SU-DHL-6 (cell line): Measurements from ENCODE around the gene ITGB4.

Source experiments
- H2AFZ ChIP-seq: fragments of 200-600 bp; sonication (generic); 2 replicates; pipeline ENCODE4 v1.6.1; 2014; ENCODE audit warnings: low read depth, mild to moderate bottlenecking, moderate library complexity, mixed read lengths, antibody characterized with exemption, low read length; ENCODE audit not compliant: severe bottlenecking
- H3F3A ChIP-seq: fragments of 200-600 bp; shearing (Covaris generic); 2 replicates; pipeline ENCODE4 v1.6.0; 2016; ENCODE audit warnings: antibody characterized with exemption, mild to moderate bottlenecking; ENCODE audit not compliant: insufficient read depth
- H3K27ac ChIP-seq: fragments of 200-600 bp; sonication (generic); 2 replicates; pipeline ENCODE4 v1.5.1; 2016; ENCODE audit warnings: low read depth, mild to moderate bottlenecking, low read length, moderate library complexity, mixed read lengths
- H3K27me3 ChIP-seq: fragments of 200-600 bp; sonication (generic), shearing (Covaris generic); 2 replicates; pipeline ENCODE4 v1.6.0; 2014; ENCODE audit warnings: mild to moderate bottlenecking, low read length
- H3K36me3 ChIP-seq: fragments of 200-600 bp; sonication (generic); 2 replicates; pipeline ENCODE4 v1.6.1; 2014; ENCODE audit warnings: mild to moderate bottlenecking, low read length, mixed read lengths
- H3K4me2 ChIP-seq: fragments of 300-600, 200-600 bp; shearing (Covaris generic), sonication (generic); 2 replicates; pipeline ENCODE4 v1.6.0; 2014; ENCODE audit warnings: low read length, low read depth, mild to moderate bottlenecking; ENCODE audit not compliant: poor library complexity, severe bottlenecking
- H3K4me3 ChIP-seq: fragments of 200-600 bp; sonication (generic); 2 replicates; pipeline ENCODE4 v1.5.1; 2014; ENCODE audit warnings: antibody characterized with exemption, low read length, mild to moderate bottlenecking, mixed read lengths; ENCODE audit not compliant: insufficient read depth, poor library complexity, severe bottlenecking
- H3K79me2 ChIP-seq: fragments of 200-600 bp; sonication (generic); 2 replicates; pipeline ENCODE4 v1.6.1; 2014; ENCODE audit warnings: mild to moderate bottlenecking, low read length, moderate library complexity; ENCODE audit not compliant: insufficient read depth
- H3K9ac ChIP-seq: fragments of 200-600 bp; sonication (generic); 2 replicates; pipeline ENCODE4 v1.7.0; 2014; ENCODE audit warnings: mild to moderate bottlenecking, low read length
- H3K9me2 ChIP-seq: fragments of 200-600 bp; sonication (generic); replicated peaks from 2 replicates; pipeline ENCODE4 v1.6.1; 2014; ENCODE audit warnings: low read length; ENCODE audit not compliant: insufficient read depth
- H3K9me3 ChIP-seq: fragments of 200-600 bp; sonication (generic); 2 replicates; pipeline ENCODE4 v1.6.1; 2014; ENCODE audit warnings: low read length, mixed read lengths; ENCODE audit not compliant: insufficient read depth
- H4K20me1 ChIP-seq: fragments of 200-600 bp; sonication (generic); 2 replicates; pipeline ENCODE4 v1.6.1; 2014; ENCODE audit warnings: low read depth, mild to moderate bottlenecking, antibody characterized with exemption, low read length, moderate library complexity, mixed read lengths
- CTCF ChIP-seq: fragments of 200-600 bp; sonication (generic); IDR thresholded peaks from one replicate; pipeline ENCODE4 v1.5.1; 2017; ENCODE audit warnings: antibody characterized with exemption, mild to moderate bottlenecking, low read length, moderate library complexity; ENCODE audit not compliant: insufficient read depth, poor library complexity, severe bottlenecking
- EZH2phosphoT487 ChIP-seq: fragments of 200-600 bp; sonication (generic), shearing (Covaris generic); conservative IDR thresholded peaks from 2 replicates; pipeline ENCODE4 v1.6.1; 2018; ENCODE audit warnings: mild to moderate bottlenecking, antibody characterized with exemption, low read length, moderate library complexity, mixed read lengths

The ITGB4 gene

GRCh38 chr17:75806822-75807500 lies 85.7 kb downstream of the ITGB4 start:
- Histone ChIP-seq H3K9ac (no peak overlapping the region), H3F3A (no peaks in the 10 kb centered on the region), H3K9me3 (no peaks in the 10 kb centered on the region), H3K4me2 (no peak overlapping the region), H2AFZ (no peak overlapping the region), H3K27ac (no peak overlapping the region), H3K9me2 (no peaks in the 10 kb centered on the region), H4K20me1 (no peaks in the 10 kb centered on the region), H3K4me3 (no peak overlapping the region), H3K79me2 (peaks cover 6% of the 10 kb centered on the region; the same call in 1 of the 2 replicates), H3K36me3 (no peaks in the 10 kb centered on the region), H3K27me3 (no peaks in the 10 kb centered on the region)
- TF ChIP-seq CTCF (no peak), EZH2phosphoT487 (no peak)
